ES-I3 (cell line): ENCODE data around the gene ATP13A4.

Experiments used
- H3K36me3 ChIP-seq: 2 replicates; pipeline ENCODE4 v1.6.1; 2013; ENCODE audit warnings: mild to moderate bottlenecking, low read length, control low read depth, moderate library complexity; ENCODE audit not compliant: insufficient read depth
- H3K4me1 ChIP-seq: 2 replicates; pipeline ENCODE4 v1.6.1; 2013; ENCODE audit warnings: mild to moderate bottlenecking, control low read depth, low read length; ENCODE audit not compliant: insufficient read depth
- H3K9ac ChIP-seq: 2 replicates; pipeline ENCODE4 v1.6.1; 2013; ENCODE audit warnings: low read depth, mild to moderate bottlenecking, low read length, moderate library complexity
- H3K9me3 ChIP-seq: 2 replicates; pipeline ENCODE4 v1.6.1; 2013; ENCODE audit warnings: mild to moderate bottlenecking, low read length, moderate library complexity; ENCODE audit not compliant: control insufficient read depth, insufficient read depth

Gene ATP13A4

GRCh38 chr3:193496658-193497057 is 58.0 kb downstream of the ATP13A4 start:
- H3K4me1 ChIP-seq: no peaks in the 10 kb centered on the region
- no peaks in the 10 kb centered on the region for H3K36me3 ChIP-seq
- H3K9ac ChIP-seq: no peak overlapping the region
- no peaks in the 10 kb centered on the region for H3K9me3 ChIP-seq

DNA sequence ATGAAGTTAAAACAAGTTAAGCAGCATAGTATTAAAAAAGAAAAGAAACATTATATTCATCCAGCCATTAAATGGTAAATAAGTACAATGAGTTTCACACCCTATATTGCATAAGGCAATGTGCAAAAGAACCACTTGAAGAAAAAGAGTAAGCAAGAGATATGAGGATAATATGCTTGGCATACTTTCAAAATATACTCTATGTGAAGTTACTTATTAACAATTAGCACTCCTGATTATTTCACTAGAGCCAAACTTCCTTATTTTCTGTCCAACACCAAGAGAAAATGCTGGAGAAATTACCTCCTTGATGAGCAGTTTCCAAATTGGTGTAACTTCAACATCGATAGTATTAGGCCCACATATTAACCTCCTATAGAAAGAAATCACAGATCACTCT is 63.7 kb downstream of the ATP13A4 start:
- H3K9me3 ChIP-seq: no peaks in the 10 kb centered on the region
- no peaks in the 10 kb centered on the region for H3K36me3 ChIP-seq
- H3K4me1 ChIP-seq: no peaks in the 10 kb centered on the region
- H3K9ac ChIP-seq: no peak overlapping the region

DNA sequence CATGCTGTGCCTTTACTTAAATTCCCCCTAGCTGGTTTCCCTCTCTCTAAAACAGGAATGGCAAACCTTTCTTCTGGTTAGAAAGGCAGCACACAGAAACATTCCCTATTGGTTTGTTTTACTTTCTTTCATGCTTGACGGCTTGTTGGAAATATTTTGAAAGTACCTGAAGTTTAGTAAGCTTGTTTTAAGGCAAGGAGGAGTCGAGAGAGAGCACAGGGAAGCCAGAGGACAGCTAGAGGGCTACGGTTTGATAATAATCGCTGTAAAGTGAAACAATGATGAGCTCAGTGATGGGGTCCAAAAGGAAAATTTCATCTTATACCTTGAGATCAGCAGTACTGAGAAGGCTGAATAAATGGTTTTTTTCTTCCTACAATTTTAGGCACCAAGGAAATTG is 64.1 kb downstream of the ATP13A4 start:
- no peaks in the 10 kb centered on the region for H3K9me3 ChIP-seq
- no peaks in the 10 kb centered on the region for H3K4me1 ChIP-seq
- H3K9ac ChIP-seq: no peak overlapping the region
- H3K36me3 ChIP-seq: no peaks in the 10 kb centered on the region

DNA sequence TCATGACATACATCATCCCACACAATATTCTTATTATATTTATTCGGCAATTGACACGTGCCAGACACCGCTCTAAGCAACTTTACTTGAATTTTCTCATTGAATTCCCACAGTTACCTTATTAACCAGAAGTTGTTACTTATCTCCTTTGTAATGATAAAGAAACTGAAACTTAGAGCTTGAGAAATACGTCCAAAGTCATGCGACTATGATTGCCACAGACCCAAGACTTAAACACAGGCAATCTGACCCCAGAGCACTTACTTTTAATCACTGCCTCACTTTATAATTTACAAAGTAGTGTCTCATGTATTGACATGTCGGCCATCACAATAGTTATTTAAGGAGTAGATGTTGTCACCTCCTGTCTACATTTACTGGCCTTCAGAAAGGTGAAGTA is 64.7 kb downstream of the ATP13A4 start:
- no peaks in the 10 kb centered on the region for H3K9me3 ChIP-seq
- no peaks in the 10 kb centered on the region for H3K4me1 ChIP-seq
- no peaks in the 10 kb centered on the region for H3K36me3 ChIP-seq
- H3K9ac ChIP-seq: no peak overlapping the region

DNA sequence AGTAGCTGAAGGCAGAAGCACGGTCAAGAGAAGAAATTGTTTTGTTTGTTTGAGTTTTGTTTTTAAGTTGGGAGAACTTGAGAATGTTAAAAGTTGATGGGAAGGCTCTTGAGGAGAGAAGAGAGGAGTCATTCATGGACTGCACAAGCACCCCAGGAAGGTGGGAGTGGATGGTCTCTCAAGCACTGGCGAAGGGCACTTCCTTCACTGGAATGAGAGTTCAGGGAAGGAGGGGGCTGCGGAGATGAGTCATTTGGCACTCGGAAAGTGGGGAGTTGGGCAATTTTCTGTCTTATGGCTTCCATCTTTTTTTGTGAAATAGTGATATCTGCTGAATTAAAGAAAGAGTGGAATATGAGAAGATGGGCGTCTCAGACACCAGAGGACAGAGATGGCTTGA is 66.0 kb downstream of the ATP13A4 start:
- H3K36me3 ChIP-seq: no peaks in the 10 kb centered on the region
- H3K4me1 ChIP-seq: no peaks in the 10 kb centered on the region
- no peak overlapping the region for H3K9ac ChIP-seq
- H3K9me3 ChIP-seq: no peaks in the 10 kb centered on the region

- Histone ChIP-seq H3K36me3 (no peaks in the 10 kb centered on the region), H3K9ac (no peak overlapping the region), H3K4me1 (no peaks in the 10 kb centered on the region), H3K9me3 (no peaks in the 10 kb centered on the region)
These were observed 70.6 kb downstream of the ATP13A4 start for GRCh38 chr3:193483988-193484539.

DNA sequence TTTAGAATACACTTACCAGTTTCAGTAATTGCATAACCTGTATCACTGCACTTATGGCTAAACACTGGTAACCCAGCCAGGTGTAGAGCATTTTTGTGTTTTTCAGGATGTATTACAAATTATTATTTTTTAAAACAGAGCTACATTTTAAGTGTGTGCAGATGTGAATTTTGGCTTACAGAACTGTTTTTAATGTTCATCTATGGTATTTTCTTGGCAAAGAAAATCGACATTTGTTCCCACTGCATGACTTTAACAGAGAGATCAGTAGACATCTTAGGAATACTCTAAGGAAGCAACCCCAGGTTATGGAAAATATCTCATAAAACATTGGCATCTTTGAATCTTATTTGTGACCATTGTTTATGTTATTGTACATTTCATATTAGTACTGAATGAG is 73.3 kb downstream of the ATP13A4 start:
- Histone ChIP-seq H3K9ac (no peak overlapping the region), H3K36me3 (no peaks in the 10 kb centered on the region), H3K9me3 (no peaks in the 10 kb centered on the region), H3K4me1 (no peaks in the 10 kb centered on the region)

DNA sequence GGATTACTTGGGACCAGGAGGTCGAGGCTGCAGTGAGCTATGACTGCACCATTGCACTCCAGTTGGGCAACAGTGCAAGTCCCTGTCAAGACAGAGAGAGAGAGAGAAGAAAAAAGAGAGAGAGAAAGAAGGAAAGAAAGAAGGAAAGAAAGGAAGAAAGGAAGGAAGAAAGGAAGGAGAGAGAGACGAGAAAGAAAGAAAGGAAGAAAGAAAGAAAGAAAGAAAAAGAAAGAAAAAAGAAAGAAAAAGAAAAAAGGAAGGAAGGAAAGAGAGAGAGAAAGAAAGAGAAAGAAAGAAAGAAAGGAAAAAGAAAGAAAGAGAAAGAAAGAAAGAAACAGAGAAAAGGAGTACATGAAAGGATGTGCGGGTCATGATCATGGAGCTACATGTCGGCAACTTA is 80.2 kb downstream of the ATP13A4 start:
- no peaks in the 10 kb centered on the region for H3K9me3 ChIP-seq
- no peak overlapping the region for H3K9ac ChIP-seq
- H3K36me3 ChIP-seq: no peaks in the 10 kb centered on the region
- no peaks in the 10 kb centered on the region for H3K4me1 ChIP-seq

- Histone ChIP-seq H3K9ac (no peak overlapping the region), H3K36me3 (no peaks in the 10 kb centered on the region), H3K9me3 (no peaks in the 10 kb centered on the region), H3K4me1 (no peaks in the 10 kb centered on the region)
These were observed 84.0 kb downstream of the ATP13A4 start for GRCh38 chr3:193470710-193471109.

GRCh38 chr3:193465992-193466608 is 88.6 kb downstream of the ATP13A4 start:
- H3K36me3 ChIP-seq: no peaks in the 10 kb centered on the region
- H3K9me3 ChIP-seq: no peaks in the 10 kb centered on the region; the same call in 1 of the 2 replicates
- H3K4me1 ChIP-seq: no peaks in the 10 kb centered on the region
- no peak overlapping the region for H3K9ac ChIP-seq

- H3K36me3 ChIP-seq: no peaks in the 10 kb centered on the region
- no peak overlapping the region for H3K9ac ChIP-seq
- no peaks in the 10 kb centered on the region; the same call in 1 of the 2 replicates for H3K9me3 ChIP-seq
- no peaks in the 10 kb centered on the region for H3K4me1 ChIP-seq
These were observed 89.8 kb downstream of the ATP13A4 start for GRCh38 chr3:193464889-193465288.

DNA sequence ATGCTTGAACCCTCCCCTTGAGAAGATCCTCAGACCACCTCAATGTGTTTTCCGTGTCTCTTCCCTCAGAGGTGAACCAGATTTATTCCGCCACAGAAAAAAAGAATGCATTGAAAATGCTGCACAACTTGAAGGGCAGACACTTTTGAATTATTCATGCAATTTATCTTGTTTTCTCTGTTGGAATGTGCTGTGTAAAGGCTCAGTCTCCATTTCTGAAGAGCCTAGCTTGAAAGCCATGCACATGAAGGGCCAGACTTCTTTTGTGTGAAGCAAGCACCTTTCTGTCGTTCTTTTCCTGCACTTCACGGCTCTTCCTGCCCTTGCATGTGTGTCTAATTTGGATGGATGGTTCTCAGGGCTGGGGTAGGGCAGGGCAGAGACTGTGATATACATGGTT is 97.2 kb downstream of the ATP13A4 start:
- no peaks in the 10 kb centered on the region for H3K9me3 ChIP-seq
- no peak overlapping the region for H3K9ac ChIP-seq
- no peaks in the 10 kb centered on the region for H3K4me1 ChIP-seq
- no peaks in the 10 kb centered on the region for H3K36me3 ChIP-seq

GRCh38 chr3:193452338-193452737 is 102.4 kb downstream of the ATP13A4 start:
- Histone ChIP-seq H3K9ac (no peak overlapping the region), H3K36me3 (no peaks in the 10 kb centered on the region), H3K4me1 (peaks cover 4% of the 10 kb centered on the region; the same call in 1 of the 2 replicates), H3K9me3 (no peaks in the 10 kb centered on the region)

- no peak overlapping the region for H3K9ac ChIP-seq
- H3K36me3 ChIP-seq: no peaks in the 10 kb centered on the region
- peaks cover 4% of the 10 kb centered on the region; the same call in 1 of the 2 replicates for H3K4me1 ChIP-seq
- no peaks in the 10 kb centered on the region for H3K9me3 ChIP-seq
These were observed 102.8 kb downstream of the ATP13A4 start for GRCh38 chr3:193451902-193452301.

GRCh38 chr3:193446965-193447602 is 107.6 kb downstream of the ATP13A4 start:
- H3K9me3 ChIP-seq: no peaks in the 10 kb centered on the region
- H3K9ac ChIP-seq: no peak overlapping the region
- peaks cover 1% of the 10 kb centered on the region; the same call in 1 of the 2 replicates for H3K4me1 ChIP-seq
- H3K36me3 ChIP-seq: no peaks in the 10 kb centered on the region
